GM19455 (cell line): Measurements from ENCODE around the gene MPRIP.

ENCODE experiments used
- ATAC-seq: cut with Tn5 transposase; IDR thresholded peaks from one replicate; pipeline ENCODE4 v1.9.1; 2021; ENCODE audit not compliant: unreplicated experiment

Gene MPRIP

DNA sequence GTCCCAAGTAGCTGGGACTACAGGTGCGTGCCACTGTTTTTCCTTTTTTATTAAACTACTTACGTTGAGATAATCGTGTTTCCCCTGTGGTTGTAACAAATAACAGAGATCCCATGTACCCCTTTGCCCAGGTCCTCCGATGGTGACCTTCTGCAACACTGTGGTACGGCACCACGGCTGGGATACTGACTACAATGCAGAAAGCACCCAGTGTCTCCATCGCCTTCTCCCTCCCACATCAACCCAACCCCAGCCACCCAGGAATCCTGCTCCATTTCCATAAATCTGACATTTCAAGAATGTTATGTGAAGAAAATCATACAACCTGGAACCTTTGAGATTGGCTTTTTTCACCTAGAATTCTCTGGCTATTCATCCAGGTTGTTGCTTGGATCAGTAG, 22.1 kb downstream of the MPRIP start:
- no peak for ATAC-seq

DNA sequence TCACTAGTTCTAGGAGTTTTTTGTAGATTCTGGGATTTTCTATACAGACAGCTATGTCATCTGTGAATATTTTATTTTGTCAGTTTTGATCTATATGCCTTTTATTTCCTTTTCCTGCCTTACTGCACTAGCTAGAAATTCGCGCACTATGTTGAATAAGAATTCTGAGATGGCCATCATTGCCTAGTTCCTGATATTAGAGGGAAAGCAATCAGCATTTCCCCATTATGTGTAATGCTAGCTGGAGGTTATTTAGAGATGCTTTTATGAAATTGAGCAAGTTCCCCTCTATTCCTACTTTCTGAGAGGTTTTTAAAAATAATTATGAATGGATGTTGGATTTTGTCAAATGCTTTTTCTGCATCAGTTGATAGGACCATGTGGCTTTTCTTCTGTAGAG, 23.8 kb downstream of the MPRIP start:
- no peak for ATAC-seq

DNA sequence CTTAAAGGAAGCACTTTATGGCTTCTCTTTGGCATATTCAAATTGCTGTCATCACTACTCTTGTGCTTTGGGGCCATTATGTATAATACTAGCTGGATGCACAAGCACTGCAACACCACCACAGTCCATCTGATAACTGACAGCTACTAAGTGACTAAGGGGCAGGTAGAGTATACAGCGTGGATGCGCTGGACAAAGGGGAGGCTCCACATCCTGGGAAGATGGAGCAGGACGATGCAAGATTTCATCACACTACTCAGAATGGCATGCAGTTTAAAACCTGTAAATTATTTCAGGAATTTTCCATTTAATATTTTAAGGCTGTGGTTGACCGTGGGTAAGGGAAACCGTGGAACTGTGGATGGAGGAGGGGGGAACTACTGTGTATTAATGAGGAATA, 25.0 kb downstream of the MPRIP start:
- ATAC-seq, result no peak

DNA sequence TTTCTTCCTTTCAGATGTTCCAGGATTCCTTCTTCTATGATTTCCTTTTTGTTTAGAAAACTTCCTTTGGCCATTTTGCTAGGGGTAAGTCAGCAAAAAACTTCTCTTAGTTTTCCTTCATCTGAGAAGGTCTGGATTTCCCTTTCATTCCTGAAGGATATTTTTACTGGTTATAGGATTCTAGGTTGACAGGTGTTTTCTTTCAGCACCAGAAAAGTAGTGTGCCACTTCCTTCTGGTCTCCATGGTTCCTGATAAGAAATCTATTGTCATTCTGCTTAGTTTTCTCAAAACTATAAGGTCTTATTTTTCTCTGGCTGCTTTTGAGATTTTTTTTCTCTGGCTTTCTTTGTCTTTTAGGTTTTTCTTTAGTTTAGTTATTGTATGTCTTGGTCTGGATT, 27.6 kb downstream of the MPRIP start:
- ATAC-seq, result no peak

DNA sequence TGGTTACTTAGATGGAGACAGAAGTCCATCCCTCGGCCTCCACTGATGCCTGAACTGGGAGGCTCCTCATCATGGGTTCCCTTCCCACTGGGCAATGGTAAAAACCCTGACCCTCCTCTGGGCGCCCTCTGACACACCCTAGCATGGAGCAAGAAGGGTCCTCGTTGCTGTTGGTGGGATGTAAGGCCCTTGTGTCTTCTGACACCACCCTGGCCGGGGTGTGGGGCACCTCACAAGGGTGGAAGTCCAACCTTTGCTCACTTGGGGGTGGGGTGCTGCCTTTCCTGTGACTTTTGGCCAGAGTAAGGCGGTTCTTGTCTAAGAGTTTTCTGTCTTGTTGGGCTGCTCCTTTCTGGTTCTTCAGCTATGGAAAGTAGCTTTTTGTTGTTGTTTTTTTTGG, 28.7 kb downstream of the MPRIP start:
- ATAC-seq, result no peak

DNA sequence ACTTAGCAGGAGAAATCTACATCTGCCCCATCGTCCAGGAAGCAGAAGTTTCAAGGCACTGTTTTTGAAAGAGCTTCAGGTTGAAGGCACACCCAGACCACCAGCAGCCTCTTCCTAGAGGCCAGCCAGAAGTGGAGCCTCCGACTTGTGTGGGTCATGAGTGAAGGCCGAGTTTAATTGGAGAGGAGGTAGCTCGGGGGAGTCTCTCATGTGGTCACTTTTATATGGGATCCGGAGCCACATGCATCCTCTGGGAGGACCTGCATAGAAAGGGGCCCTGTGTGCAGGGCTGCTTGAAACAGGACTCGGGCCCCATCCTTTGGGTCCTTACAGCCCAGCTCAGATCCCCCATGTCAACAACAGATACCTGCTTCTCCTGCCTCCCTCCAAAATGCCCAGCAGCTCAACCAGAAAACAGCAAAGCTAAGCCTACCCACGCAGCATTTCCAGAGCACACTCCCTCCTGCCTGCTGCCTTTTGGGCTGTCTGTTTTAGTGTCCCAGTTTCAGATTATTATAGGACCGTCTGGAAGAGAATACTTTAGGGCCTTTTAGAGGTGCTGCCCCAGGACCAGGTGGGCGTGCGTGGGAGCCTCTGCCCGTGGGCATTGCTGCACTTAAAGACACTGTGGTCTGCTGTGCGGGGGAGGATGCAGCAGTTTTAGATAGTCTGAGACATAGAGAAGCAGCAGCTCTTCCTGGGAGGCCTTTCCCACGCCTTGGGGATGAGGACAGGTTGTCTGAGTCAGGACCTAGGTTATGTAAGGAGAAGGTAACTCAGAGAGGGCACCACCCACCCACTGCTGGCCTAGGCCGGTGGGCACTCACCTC, 29.5 kb downstream of the MPRIP start:
- ATAC-seq, result no peak

DNA sequence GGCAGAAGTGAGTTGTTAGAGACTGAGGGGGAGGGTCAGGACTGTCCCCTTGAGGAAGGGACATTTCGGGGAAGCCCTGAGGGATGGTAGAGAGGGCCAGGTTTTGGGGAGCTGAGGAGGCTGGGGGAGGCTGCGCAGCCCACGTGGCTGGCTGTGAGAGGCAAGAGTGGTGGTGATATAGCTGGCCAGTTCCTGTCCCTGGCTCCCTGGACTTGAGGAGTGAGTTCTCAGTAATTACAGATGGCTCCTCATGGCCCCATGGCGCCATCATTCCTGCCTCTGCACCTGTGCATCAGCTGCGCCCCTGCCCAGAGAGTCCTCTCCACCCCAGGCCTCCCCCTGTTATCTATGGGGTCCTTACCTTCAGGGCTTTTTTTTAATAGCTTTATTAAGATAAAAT, 30.3 kb downstream of the MPRIP start:
- no peak for ATAC-seq

DNA sequence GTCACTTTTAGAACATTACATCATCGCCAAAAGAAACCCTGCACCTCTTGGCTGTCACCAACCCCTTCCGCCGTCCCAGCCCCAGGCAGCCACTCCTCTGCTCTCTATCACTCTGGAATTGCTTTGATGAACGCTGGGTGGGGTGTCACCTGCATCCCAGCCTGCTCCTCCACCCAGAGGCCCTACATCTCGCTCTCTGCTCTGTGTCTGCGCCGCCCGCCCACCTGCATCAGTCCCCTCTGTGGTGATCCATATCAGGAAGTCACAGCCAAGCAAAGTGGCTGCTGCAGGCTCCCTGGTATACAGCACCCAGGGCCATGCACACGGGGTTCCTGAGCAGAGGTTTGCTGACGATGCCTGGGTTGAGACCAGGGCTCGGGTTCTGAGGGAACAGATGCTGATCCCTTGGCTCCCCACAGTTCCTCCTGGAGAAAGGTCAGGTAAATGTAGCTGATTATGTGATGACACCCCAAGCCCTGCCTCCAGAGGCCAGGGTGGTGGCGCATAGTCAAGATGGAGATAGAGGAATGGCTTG, 30.8 kb downstream of the MPRIP start:
- ATAC-seq, result no peak

DNA sequence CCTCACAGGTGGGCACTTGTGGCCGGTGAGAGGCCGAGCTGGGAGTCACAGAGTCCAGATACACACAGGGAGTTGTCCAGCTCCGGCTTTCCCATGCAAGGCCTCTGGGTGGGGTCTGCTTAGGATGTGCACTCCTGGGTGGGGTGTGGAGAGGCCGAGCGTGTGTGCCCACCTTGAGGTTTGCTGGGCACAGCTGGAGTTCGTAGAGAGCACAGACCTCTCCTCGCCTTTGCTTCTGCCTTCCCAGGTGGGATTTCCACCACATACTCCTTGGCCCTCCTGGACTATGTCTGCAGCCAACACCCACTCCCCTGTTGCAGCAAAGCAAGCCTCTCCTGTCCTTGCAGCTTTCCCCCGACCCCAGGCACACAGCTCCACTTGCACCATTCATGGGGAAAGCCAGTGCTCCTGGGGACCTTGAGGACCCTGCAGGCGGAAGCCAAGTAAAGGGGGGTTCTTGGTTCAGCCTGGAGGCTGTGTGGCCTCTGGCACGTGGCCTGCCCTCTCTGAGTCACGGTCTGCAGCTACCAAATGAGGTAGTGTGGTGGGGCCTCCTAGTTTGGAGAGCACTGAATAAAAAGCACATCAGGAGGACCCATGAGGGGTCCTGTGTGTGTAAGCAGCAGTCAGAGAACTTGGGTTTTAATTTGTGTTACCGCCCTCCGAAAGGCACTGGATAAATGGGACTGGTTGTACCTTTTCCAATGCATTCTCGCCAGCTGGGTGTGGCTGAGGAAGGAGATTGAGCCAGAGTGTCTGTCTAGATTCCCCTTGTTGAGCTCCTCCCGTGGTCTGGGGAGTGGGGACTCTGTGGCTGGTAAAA, 31.5 kb downstream of the MPRIP start:
- ATAC-seq, result no peak

DNA sequence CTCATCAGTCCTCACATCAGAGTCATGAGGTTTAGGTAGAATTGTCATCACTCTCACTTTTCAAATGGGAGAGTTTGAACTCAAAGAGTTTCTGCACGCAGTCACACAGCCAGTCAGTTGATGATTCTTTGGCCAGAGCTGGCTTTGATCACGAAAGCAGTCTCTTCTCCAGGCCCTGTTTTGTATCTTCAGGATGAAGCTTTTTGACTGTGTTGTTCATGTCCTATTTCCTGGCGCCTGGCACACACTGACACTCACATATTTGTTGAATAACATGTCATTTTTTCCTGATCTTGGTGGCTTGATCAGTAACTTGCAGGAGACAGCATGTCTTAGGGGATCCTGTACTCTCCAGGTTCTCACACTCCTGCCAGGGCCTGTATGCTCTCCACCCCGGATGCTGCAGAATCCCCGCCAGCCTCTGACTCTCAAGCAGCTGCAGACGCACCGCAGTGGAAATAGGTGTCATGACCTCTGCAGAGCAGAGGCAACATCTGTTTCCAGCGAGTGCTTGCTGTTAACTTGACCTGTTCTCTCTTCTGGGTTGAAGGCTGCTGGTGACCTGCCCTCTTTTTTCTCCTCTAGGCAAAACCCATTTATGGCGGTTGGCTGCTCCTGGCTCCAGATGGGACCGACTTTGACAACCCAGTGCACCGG, 33.0 kb downstream of the MPRIP start:
- no peak for ATAC-seq

DNA sequence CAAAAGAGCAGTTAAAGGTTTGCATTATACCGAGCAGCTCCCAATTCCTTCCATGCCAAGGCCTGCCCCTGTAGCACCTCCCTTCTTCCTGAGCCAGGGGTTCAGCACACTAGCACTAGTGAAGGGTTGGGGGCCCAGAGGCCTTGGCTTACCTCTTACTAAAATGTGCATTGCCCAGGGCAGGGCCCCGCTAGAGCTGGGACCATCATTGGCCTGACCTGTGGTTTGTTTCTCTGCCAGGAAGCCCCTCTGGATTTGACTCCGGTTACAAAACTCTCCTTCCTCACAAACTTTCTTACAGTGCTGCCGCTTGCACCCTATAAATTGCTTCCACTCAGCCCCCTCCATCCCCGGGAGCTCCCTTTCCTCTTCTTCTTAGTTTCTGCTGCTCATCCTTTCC, 33.8 kb downstream of the MPRIP start:
- ATAC-seq, result no peak

DNA sequence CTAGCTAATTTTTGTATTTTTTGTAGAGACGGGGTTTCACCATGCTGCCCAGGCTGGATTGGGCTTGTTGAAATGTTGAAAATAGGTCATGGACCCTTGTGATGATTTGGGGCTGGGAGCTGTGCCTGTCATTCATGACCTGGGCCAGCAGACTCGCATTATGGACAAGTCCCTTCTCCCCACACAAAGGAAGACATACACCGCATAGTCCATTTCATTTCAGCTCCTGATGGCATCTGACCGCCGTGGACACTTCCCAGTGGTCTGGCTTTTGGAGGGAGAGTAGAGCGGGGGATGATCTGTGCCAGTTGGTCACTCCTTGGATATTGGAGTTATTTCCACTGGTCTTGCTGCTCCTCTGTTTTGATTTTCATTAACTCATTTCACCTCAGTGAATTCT, 34.8 kb downstream of the MPRIP start:
- ATAC-seq, result no peak

DNA sequence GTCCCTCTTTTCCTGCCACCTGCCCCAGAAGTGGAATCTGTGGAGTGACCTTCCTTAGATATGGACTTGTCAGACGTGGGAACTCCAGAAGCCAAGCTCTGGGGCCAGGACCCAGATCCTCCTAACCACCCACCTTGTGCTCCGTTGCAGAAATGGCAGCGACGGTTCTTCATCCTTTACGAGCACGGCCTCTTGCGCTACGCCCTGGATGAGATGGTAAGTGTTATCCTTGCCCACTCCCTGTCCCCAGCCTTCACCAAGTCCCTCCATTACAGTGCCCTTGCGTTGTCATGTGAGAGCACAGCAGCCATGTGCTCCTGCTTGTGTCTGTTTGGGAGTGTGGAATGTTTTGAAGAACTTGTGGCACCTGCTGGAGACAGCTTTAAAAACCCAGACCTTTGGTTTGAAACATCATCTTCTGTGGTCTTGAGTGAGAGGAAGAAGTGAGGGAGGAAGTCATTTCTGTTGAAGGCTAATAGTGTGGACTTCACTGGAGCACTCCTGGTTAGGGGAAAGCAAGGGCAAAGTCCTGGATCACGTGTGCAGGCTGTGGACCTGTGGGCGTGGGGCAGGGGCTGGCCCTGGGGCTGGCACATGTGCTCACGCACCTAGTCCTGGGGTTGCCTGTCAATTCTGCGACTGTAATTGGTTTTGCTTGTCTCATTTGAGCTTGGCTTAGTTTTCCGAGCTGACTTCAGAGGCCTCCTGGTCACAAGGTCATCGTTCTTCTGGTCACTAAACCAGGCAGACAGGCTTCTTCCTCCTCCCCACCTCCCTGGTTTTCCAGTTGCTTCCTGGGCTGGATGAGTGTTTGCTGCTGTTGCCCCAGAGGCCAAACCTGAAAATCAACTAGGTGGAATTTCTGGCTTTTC, 35.8 kb downstream of the MPRIP start:
- no peak for ATAC-seq

DNA sequence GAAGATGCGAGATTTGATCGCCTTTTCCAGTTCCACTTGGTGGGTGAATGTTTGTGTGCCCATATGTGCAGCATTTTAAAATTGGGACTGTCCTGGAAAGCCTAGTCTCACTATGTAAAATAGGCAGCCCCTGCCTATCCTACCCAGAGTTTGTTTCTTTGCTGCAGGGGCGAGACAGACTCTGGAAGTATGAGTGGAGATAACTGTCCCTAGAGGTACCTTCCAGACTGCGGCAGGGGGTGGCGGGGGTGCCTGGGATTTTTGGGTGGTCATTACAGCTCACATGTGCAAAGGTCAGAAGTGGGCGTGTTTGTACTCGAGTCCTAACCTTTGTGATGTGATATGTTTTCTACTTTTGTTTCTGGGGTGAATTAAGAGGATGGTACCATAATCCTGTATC, 36.6 kb downstream of the MPRIP start:
- ATAC-seq, result no peak

DNA sequence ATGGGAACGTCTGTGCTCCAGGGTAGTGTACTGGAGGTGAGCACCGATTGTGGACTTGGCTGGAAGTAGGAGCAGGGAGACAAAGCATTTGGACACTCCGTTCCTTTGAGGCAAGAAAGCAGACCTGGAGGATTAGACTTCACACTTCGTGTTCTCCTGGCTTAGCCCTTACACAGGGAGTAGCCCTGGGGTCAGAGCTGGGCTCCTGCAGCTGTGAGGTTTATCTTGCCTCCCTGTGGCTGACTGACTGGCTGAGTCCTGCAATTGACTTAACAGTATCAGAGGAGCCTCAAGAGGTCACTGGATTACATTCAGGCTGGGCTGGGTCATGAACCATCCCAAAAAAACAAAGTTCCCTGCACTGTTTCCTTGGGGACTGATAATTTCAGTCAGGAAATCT, 37.1 kb downstream of the MPRIP start:
- ATAC-seq, result no peak

DNA sequence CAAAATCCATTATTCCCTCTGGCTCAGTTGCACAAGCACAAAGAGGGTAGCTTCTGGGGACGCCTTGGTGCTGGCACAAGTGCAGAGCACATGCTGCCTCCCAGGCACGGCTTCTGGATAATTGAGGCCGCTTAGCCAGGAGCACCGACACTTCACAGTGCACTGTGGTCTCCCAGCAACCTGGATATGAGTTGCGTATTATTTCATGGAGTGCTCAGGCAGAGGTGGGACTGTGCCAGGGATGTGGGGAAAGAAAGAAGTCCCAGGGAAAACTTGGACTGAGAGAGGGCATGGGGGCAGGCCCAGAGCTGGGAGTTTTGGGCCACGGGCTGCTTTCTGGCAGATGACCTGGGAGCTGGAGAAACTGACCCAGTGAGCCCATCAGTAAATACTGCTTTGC, 37.5 kb downstream of the MPRIP start:
- ATAC-seq, result no peak

DNA sequence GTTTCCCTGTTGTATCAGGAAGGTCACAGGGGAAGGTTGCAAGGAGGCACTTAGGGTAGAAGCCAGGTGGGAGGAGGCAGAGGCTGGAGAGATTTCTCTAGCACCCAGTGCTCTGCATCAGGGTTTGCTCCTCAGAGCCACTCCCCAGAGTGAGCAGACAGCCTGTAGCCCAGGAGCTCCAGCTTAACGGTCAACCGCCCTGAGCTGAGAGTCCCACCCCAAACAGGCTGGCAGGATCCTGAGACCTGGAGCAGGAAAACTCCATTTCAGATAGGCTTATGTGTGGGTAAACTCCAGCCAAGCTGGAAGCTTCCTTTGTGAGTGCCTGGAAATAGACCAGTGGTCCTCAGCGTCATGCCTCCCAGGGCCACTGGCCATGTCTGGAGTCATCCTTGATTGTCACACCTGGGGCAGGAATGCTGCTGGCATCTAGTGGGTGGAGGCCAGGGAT, 37.9 kb downstream of the MPRIP start:
- no peak for ATAC-seq

DNA sequence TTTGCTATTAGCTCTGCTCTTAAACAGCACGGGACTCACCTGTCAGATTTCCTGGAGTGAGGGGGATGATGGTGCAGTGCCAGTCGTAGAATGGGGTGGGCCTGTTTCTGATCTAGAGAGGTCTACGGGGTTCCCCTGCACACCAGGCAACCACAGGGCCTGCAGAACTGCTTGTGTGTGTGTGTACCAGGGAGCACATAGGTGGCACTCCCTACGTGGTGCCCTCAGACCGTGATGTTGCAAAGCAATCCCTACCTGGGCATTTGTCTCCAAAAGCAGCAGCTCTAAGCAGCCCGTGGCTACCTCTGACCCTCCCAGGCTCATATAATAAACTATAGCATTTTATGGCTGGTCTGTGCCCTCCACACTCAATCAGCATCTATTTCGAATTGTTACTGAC, 38.5 kb downstream of the MPRIP start:
- no peak for ATAC-seq

DNA sequence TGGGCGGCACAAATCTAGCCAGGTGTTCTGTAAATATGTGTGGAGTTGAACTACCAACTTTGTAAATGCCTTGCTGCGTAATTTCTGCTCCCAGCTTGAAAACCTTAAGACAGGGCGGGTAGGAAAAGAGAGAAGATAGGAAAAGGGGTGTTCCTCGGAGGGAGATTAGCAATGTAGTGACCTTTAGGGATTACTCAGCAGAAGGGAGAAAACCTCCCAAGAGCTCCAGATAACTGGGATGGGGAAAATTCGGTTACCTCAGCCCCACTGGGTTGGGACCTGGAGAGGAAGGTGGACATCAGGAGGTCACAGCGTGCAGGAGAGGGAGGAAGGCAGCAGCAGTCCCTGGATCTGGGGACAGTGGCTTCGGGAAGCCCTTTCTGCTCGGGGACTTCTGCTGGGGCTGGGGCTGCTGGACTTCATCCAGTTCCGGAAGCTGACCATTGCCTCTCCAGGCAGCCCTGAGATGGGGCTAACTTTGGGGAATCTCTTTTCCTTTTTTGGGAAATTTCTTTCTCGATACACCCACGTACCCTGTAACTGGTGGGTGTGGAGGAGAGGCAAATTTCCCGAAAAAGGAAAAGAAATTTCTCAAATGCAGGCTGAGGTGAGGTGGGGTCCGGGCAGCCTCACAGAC, 39.2 kb downstream of the MPRIP start:
- no peak for ATAC-seq

DNA sequence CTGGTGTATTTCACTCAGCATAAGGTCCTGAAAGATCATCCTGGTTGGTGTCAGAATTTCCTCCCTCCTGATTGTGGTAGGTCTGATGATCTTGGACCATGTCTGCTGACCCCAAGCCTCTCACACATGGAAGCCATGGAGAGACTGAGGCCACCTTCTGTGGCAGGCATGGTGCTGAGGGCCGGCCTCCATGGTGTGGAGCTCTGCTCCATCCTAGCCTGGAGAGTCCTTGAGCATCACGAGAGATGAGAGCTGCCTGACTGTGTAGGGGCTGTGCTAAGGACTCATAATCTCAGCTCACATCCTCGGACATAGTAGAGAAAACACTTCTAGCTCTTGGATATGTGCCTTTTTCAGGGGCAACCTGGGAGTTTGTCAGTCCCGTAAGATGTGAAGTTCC, 40.6 kb downstream of the MPRIP start:
- no peak for ATAC-seq
